Neutrophil (primary cell): ENCODE measurements around the gene SSBP3.
"Not testable (repeated sequence)": the region's sequence is repeated elsewhere in the genome, so short reads cannot be mapped to it uniquely, and the experiment has no call there.

Experiments
- H3K27ac ChIP-seq: fragments of 200-600 bp; sonication (generic); 2 replicates; pipeline ENCODE4 v1.5.1; 2016; ENCODE audit warnings: mild to moderate bottlenecking, moderate library complexity
- H3K27me3 ChIP-seq: fragments of 200-600 bp; sonication (generic); 2 replicates; pipeline ENCODE4 v1.6.0; 2016; ENCODE audit warnings: mild to moderate bottlenecking
- H3K36me3 ChIP-seq: fragments of 200-600 bp; sonication (generic); 2 replicates; pipeline ENCODE4 v1.5.1; 2017
- H3K4me1 ChIP-seq, 2 experiments: fragments of 200-600 bp in 1 of 2; sonication (generic) in 1 of 2; 1 replicate in 1 of 2; 2 replicates in 1 of 2; pipeline versions ENCODE4 v1.5.1 to v1.6.1; 2013 to 2016; ENCODE audit warnings: low read depth in 1 of 2, low read length in 1 of 2, mild to moderate bottlenecking in 1 of 2, moderate library complexity in 1 of 2; ENCODE audit not compliant: control insufficient read depth in 1 of 2, insufficient read depth in 1 of 2
- H3K4me3 ChIP-seq, 2 experiments: fragments of 200-600 bp in 1 of 2; sonication (generic) in 1 of 2; 1 replicate in 1 of 2; 2 replicates in 1 of 2; pipeline ENCODE4 v1.5.1; 2013 to 2016; ENCODE audit warnings: low read depth in 1 of 2, low read length in 1 of 2, mild to moderate bottlenecking in 1 of 2, moderate library complexity in 1 of 2
- H3K9me3 ChIP-seq: fragments of 200-600 bp; sonication (generic); 2 replicates; pipeline ENCODE4 v1.5.1; 2016
- CTCF ChIP-seq: fragments of 200-600 bp; sonication (generic); IDR thresholded peaks from 2 replicates; pipeline ENCODE4 v1.5.1; 2016; ENCODE audit warnings: antibody characterized with exemption

Gene SSBP3

DNA sequence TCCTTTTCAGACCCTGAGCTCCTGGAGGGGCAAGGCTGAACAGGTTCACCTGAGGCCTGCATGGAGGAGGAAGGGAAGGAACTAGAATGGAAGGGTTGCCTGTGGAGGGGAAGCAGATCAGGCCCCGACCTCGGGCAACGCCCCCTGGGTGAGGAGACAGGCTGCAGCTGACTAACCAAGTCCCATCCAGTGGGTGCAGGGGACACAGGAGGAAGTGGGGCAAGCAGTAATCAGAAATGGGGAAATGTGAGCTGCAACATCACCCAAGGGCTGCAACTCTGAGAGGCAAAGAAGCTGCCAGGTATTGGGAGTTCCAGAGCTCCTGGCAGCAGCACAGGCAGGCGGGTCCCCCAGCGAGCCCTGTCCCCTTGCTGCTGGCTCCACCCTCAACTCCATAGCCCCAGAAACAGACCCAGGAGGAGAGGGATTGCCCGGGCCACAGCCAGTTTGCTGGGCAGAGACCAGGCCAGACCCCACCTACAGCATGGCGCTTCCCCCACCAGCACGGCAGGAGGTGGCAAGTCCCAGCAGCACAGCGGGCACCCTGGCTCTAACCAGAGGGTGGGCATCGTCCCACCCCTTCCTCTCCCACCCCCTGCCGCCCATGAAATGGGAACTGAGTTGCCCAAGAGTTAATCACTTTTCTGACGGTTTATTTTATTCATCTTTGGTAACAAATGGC, 167.7 kb downstream of the SSBP3 start:
- no peak overlapping the region for H3K4me3 ChIP-seq
- no peaks in the 10 kb centered on the region for H3K36me3 ChIP-seq
- no peaks in the 10 kb centered on the region for H3K27me3 ChIP-seq
- peaks cover 14 to 29% of the 10 kb centered on the region in 2 experiments for H3K4me1 ChIP-seq
- H3K9me3 ChIP-seq = no peaks in the 10 kb centered on the region
- TF ChIP-seq CTCF = no peak
- H3K27ac ChIP-seq = peak overlapping the region; percentile 37

DNA sequence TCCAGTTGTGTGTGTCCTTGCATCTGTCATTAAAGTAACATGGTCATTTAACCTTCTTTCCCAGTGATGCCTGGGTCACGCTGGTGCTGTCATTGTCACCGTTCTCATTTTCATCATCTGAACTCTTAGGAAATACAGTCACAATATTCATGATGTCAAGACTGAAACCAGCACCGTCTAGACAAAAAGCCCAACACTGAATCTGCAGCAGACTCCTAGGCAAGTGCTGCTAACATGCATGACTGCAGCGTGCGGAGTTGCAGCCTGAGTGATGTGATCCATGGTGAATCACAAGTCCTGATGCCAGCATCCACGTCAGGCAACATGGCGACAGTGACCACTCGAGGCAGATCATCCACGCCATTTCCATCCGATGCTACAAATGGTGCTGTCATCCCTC, 168.6 kb downstream of the SSBP3 start:
- Histone ChIP-seq H3K27ac (no peak overlapping the region), H3K27me3 (no peaks in the 10 kb centered on the region), H3K36me3 (no peaks in the 10 kb centered on the region), H3K4me1 (peaks cover 14 to 29% of the 10 kb centered on the region in 2 experiments), H3K9me3 (no peaks in the 10 kb centered on the region), H3K4me3 (no peak overlapping the region)
- no peak for TF ChIP-seq CTCF

DNA sequence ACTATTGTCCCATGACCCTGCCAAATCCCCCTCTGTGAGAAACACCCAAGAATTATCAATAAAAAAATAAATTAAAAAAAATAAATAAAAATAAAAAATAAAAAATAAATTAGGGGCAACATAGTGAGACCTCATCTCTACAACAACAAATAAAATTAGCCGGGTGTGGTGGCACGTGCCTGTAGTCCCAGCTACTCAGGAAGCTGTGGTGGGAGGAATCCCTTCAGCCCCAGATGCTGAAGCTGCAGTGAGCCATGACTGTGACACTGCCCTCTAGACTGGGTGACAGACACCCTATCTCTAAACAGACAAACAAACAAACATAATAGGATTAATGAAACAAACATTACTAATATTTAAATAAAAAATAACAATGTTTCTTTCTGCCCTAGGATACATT, 171.9 kb downstream of the SSBP3 start:
- no peak overlapping the region for H3K4me3 ChIP-seq
- H3K27ac ChIP-seq = no peak overlapping the region
- peaks cover 11 to 24% of the 10 kb centered on the region in 2 experiments for H3K4me1 ChIP-seq
- no peak for TF ChIP-seq CTCF
- no peaks in the 10 kb centered on the region for H3K36me3 ChIP-seq
- no peaks in the 10 kb centered on the region for H3K27me3 ChIP-seq
- no peaks in the 10 kb centered on the region for H3K9me3 ChIP-seq

DNA sequence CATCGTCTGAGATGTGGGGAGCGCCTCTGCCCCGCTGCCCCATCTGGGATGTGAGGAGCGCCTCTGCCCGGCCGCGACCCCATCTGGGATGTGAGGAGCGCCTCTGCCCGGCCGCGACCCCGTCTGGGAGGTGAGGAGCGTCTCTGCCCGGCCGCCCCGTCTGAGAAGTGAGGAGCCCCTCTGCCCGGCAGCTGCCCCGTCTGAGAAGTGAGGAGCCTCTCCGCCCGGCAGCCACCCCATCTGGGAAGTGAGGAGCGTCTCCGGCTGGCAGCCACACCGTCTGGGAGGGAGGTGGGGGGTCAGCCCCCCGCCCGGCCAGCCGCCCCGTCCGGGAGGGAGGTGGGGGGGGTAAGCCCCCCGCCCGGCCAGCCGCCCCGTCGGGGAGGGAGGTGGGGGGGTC, 173.0 kb downstream of the SSBP3 start:
- H3K36me3 ChIP-seq, H3K27ac ChIP-seq, H3K4me3 ChIP-seq, H3K27me3 ChIP-seq, H3K9me3 ChIP-seq: not testable (repeated sequence)
- H3K4me1 ChIP-seq = peaks cover under 1 to 13% of the 10 kb centered on the region in 2 experiments

DNA sequence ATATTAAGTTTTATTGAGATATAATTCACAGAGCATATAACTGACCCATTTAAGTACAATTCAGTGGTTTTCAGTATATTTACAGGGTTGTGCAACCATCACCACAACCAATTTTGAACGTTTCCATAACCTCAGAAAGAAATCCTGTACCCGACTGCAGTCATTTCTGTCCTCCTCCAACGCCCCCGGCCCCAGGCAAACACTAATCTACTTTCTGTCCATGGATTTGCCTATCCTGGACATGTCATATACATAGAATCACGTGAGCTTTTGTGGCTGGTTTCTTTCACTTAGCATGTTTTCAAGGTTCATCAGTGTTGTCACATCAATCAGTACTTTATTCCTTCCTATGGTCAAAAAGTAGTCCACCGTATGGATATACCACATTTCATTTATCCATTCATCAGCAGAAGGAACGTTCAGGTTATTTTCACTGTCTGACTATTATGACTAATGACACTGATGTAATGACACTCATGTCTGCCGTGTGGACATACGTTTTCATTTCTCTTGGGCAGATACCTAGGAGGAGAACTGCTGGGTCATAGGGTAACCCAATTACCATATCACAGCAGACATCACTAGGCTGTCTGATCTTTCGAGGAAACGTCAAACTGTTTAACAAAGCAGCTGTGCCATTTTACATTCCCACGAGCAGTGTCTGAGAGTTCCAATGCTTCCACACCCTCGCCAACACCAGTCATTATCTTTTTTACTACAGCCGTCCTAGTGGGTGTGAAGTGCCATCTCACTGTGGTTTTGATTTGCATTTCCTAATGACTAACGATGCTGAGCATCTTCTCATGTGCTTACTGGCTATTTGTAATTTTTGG, 175.5 kb downstream of the SSBP3 start:
- TF ChIP-seq CTCF = no peak
- Histone ChIP-seq H3K27me3 (no peaks in the 10 kb centered on the region), H3K27ac (no peak overlapping the region), H3K9me3 (no peaks in the 10 kb centered on the region), H3K4me3 (no peak overlapping the region), H3K4me1 (no peaks in the 10 kb centered on the region), H3K36me3 (peaks cover 5% of the 10 kb centered on the region)

GRCh38 chr1:54229281-54229891, 176.8 kb downstream of the SSBP3 start:
- Histone ChIP-seq H3K4me3 (no peak overlapping the region), H3K36me3 (peaks cover 5% of the 10 kb centered on the region), H3K9me3 (no peaks in the 10 kb centered on the region), H3K27me3 (no peaks in the 10 kb centered on the region), H3K27ac (no peak overlapping the region), H3K4me1 (no peaks in the 10 kb centered on the region)
- no peak for TF ChIP-seq CTCF
